ENCODE measurements around the gene THAP7. TPM values are rescaled to one million over a fixed set of nuclear protein-coding genes. Genes with fewer than 3 reads are reported as not detected.

The THAP7 gene
- total RNA-seq, 1 donor from 2014 or later: 12.2 TPM

DNA sequence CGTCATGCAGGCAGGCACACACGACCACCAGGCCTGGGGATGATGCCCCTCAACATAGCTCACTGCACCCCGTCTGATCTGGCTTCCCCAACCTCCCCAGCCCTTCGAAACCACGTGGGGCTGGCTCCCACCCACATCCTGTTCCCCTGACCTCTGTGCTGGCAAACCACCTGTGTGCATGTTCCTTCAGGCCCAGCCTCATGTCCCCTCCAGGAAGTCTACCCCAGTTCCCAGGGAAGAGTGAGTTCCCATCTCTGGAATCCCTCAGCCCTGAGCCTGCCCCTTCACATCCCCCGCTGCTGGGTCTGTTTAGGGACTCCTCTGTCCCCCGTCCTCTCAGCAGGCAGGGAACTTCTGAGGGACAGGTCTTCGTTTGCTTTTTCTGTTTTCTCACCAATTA is 23.3 kb upstream of the THAP7 start:
- Histone ChIP-seq H3K4me1 (ENCODE audit: insufficient read depth, low read length) (peaks cover 7% of the 10 kb centered on the region), H2AFZ (ENCODE audit: low read depth, low read length) (no peak overlapping the region), H4K20me1 (ENCODE audit: insufficient read depth, low read length) (no peaks in the 10 kb centered on the region), H3K9me3 (ENCODE audit: insufficient read depth, low read depth, low read length) (no peaks in the 10 kb centered on the region), H3K27ac (ENCODE audit: low read depth, low read length) (no peak overlapping the region), H3K36me3 (ENCODE audit: insufficient read depth, low read length) (no peaks in the 10 kb centered on the region), H3K27me3 (ENCODE audit: insufficient read depth, low read length) (no peaks in the 10 kb centered on the region), H3K79me2 (ENCODE audit: insufficient read depth, low read length) (no peaks in the 10 kb centered on the region), H3K4me3 (ENCODE audit: insufficient read depth, low read depth, low read length) (no peak overlapping the region), H3K9ac (ENCODE audit: low read length) (no peak overlapping the region), H3K4me2 (ENCODE audit: low read length) (no peak overlapping the region)
- Mint-ChIP-seq H3K4me3 (ENCODE audit: unreplicated experiment) (no peak overlapping the region), H3K9me3 (ENCODE audit: unreplicated experiment) (no peaks in the 10 kb centered on the region), H3K36me3 (ENCODE audit: low read depth, unreplicated experiment) (no peaks in the 10 kb centered on the region), H3K4me1 (ENCODE audit: low read depth, unreplicated experiment) (peaks cover 6% of the 10 kb centered on the region), H3K27me3 (ENCODE audit: low read depth, unreplicated experiment) (peaks cover 35% of the 10 kb centered on the region), H3K27ac (ENCODE audit: unreplicated experiment) (no peak overlapping the region)
- no peak for TF ChIP-seq EZH2 (IDR thresholded peaks at IDR 0.05; ENCODE audit: insufficient read depth, low read length)
- TF ChIP-seq, protein P1, sequence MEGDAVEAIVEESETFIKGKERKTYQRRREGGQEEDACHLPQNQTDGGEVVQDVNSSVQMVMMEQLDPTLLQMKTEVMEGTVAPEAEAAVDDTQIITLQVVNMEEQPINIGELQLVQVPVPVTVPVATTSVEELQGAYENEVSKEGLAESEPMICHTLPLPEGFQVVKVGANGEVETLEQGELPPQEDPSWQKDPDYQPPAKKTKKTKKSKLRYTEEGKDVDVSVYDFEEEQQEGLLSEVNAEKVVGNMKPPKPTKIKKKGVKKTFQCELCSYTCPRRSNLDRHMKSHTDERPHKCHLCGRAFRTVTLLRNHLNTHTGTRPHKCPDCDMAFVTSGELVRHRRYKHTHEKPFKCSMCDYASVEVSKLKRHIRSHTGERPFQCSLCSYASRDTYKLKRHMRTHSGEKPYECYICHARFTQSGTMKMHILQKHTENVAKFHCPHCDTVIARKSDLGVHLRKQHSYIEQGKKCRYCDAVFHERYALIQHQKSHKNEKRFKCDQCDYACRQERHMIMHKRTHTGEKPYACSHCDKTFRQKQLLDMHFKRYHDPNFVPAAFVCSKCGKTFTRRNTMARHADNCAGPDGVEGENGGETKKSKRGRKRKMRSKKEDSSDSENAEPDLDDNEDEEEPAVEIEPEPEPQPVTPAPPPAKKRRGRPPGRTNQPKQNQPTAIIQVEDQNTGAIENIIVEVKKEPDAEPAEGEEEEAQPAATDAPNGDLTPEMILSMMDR (IDR thresholded peaks at IDR 0.05; ENCODE audit: insufficient read depth, low read depth, low read length): no peak
- FAIRE-seq (no peak), DNase-seq (ENCODE audit: low read depth) (no peak)

DNA sequence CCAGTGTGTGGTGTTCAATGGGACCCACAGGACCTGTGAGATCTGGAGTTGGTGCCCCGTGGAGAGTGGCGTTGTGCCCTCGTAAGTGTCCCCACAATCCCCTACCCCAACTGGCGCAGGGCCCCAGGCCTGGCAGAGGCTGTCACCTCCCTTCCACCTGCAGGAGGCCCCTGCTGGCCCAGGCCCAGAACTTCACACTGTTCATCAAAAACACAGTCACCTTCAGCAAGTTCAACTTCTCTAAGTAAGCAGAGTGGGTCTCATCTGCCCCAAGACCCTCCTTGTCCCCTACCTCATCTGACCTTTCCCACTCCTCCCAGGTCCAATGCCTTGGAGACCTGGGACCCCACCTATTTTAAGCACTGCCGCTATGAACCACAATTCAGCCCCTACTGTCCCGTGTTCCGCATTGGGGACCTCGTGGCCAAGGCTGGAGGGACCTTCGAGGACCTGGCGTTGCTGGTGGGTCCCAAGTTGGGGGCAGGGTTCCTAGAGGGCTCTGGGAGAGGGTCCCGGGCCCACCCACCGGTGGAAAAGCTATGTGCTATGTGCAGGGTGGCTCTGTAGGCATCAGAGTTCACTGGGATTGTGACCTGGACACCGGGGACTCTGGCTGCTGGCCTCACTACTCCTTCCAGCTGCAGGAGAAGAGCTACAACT is 21.2 kb upstream of the THAP7 start:
- Histone ChIP-seq H3K27ac (ENCODE audit: low read depth, low read length) (no peak overlapping the region), H4K20me1 (ENCODE audit: insufficient read depth, low read length) (no peaks in the 10 kb centered on the region), H3K9ac (ENCODE audit: low read length) (no peak overlapping the region), H3K4me2 (ENCODE audit: low read length) (no peak overlapping the region), H3K36me3 (ENCODE audit: insufficient read depth, low read length) (no peaks in the 10 kb centered on the region), H3K4me3 (ENCODE audit: insufficient read depth, low read depth, low read length) (no peak overlapping the region), H2AFZ (ENCODE audit: low read depth, low read length) (no peak overlapping the region), H3K79me2 (ENCODE audit: insufficient read depth, low read length) (no peaks in the 10 kb centered on the region), H3K27me3 (ENCODE audit: insufficient read depth, low read length) (no peaks in the 10 kb centered on the region), H3K9me3 (ENCODE audit: insufficient read depth, low read depth, low read length) (no peaks in the 10 kb centered on the region), H3K4me1 (ENCODE audit: insufficient read depth, low read length) (peaks cover 7% of the 10 kb centered on the region)
- Mint-ChIP-seq H3K36me3 (ENCODE audit: low read depth, unreplicated experiment) (no peaks in the 10 kb centered on the region), H3K4me1 (ENCODE audit: low read depth, unreplicated experiment) (peaks cover 6% of the 10 kb centered on the region), H3K4me3 (ENCODE audit: unreplicated experiment) (no peak overlapping the region), H3K27ac (ENCODE audit: unreplicated experiment) (no peak overlapping the region), H3K27me3 (ENCODE audit: low read depth, unreplicated experiment) (peaks cover 30% of the 10 kb centered on the region), H3K9me3 (ENCODE audit: unreplicated experiment) (peaks cover 8% of the 10 kb centered on the region)
- DNase-seq (ENCODE audit: low read depth): no peak
- TF ChIP-seq EZH2 (IDR thresholded peaks at IDR 0.05; ENCODE audit: insufficient read depth, low read length): no peak
- TF ChIP-seq, protein P1 (IDR thresholded peaks at IDR 0.05; ENCODE audit: insufficient read depth, low read depth, low read length): no peak
- no peak for FAIRE-seq

DNA sequence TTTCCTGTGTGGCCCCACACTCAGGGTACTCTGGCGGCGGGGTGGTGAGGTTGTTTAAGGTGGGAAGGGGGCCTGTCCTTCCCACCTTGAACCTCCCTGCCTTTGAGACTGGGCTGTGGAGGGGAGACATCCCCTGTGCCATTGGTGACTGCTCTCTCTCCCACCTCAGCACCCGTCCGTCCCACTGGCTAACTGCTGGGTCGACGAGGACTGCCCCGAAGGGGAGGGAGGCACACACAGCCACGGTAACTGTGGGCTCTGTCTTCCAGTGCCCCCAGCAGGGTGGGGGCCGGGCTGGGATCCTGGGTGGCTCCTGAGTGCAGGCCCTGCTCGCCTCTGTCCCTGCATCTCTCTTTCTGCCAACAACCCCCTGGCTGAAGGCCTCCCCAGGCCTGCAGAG is 20.6 kb upstream of the THAP7 start:
- DNase-seq (ENCODE audit: low read depth): no peak
- H3K79me2 ChIP-seq (ENCODE audit: insufficient read depth, low read length): no peaks in the 10 kb centered on the region
- Mint-ChIP-seq H3K27ac (ENCODE audit: unreplicated experiment) (no peak overlapping the region), H3K27me3 (ENCODE audit: low read depth, unreplicated experiment) (peaks cover 32% of the 10 kb centered on the region), H3K36me3 (ENCODE audit: low read depth, unreplicated experiment) (no peaks in the 10 kb centered on the region), H3K4me1 (ENCODE audit: low read depth, unreplicated experiment) (peaks cover 6% of the 10 kb centered on the region), H3K9me3 (ENCODE audit: unreplicated experiment) (peaks cover 8% of the 10 kb centered on the region), H3K4me3 (ENCODE audit: unreplicated experiment) (no peak overlapping the region)
- no peak overlapping the region for H2AFZ ChIP-seq (ENCODE audit: low read depth, low read length)
- no peak for FAIRE-seq
- H3K27ac ChIP-seq (ENCODE audit: low read depth, low read length): no peak overlapping the region
- no peak overlapping the region for H3K4me2 ChIP-seq (ENCODE audit: low read length)
- no peaks in the 10 kb centered on the region for H3K27me3 ChIP-seq (ENCODE audit: insufficient read depth, low read length)
- no peaks in the 10 kb centered on the region for H4K20me1 ChIP-seq (ENCODE audit: insufficient read depth, low read length)
- no peaks in the 10 kb centered on the region for H3K36me3 ChIP-seq (ENCODE audit: insufficient read depth, low read length)
- H3K4me3 ChIP-seq (ENCODE audit: insufficient read depth, low read depth, low read length): no peak overlapping the region
- no peak overlapping the region for H3K9ac ChIP-seq (ENCODE audit: low read length)
- TF ChIP-seq, protein P1 (IDR thresholded peaks at IDR 0.05; ENCODE audit: insufficient read depth, low read depth, low read length): no peak
- no peak for TF ChIP-seq EZH2 (IDR thresholded peaks at IDR 0.05; ENCODE audit: insufficient read depth, low read length)
- peaks cover 4% of the 10 kb centered on the region for H3K4me1 ChIP-seq (ENCODE audit: insufficient read depth, low read length)
- no peaks in the 10 kb centered on the region for H3K9me3 ChIP-seq (ENCODE audit: insufficient read depth, low read depth, low read length)
